Right lobe of liver (tissue), 6 donors: ENCODE data around the gene PTPRN2. TPM values are rescaled to one million over a fixed set of nuclear protein-coding genes. Genes with fewer than 3 reads are reported as not detected.

Experiments
- ATAC-seq, 4 donors: fragments of 200-7000 bp; cut with Tn5 transposase; one replicate each; pipeline ENCODE4 v1.9.1; 2020; ENCODE audit warnings: mild to moderate bottlenecking in 4 of 4, moderate library complexity in 4 of 4
- DNase-seq, 3 donors: peaks; one replicate each; pipeline ENCODE4 v3.0.0-alpha.2; 2020
- H3K27ac ChIP-seq, 3 donors: fragments of 200-600 bp; one replicate each; pipeline ENCODE4 v1.8.0; 2022
- H3K27me3 ChIP-seq, 2 donors: fragments of 200-600 bp; one replicate each; pipeline ENCODE4 v1.8.0; 2022
- H3K36me3 ChIP-seq, 4 donors: fragments of 200-600 bp; sonication (generic) in 1 of 4; one replicate each; pipeline versions ENCODE4 v1.5.1 to v1.8.0; 2017 to 2022; ENCODE audit warnings: control low read depth in 1 of 4
- H3K4me1 ChIP-seq, 4 donors: fragments of 200-600 bp; sonication (generic) in 1 of 4; one replicate each; pipeline versions ENCODE4 v1.5.1 to v1.8.0; 2017 to 2022; ENCODE audit warnings: control low read depth in 1 of 4
- H3K4me3 ChIP-seq, 3 donors: fragments of 200-600 bp; one replicate each; pipeline ENCODE4 v1.8.0; 2022
- H3K9me3 ChIP-seq, 4 donors: fragments of 200-600 bp; sonication (generic) in 1 of 4; one replicate each; pipeline versions ENCODE4 v1.5.1 to v1.8.0; 2017 to 2022; ENCODE audit warnings: control low read depth in 1 of 4
- POLR2A ChIP-seq: fragments of 450-650 bp; IDR thresholded peaks from one replicate; pipeline ENCODE4 v1.6.1; 2017; ENCODE audit warnings: antibody characterized with exemption, mild to moderate bottlenecking
- WGBS: methylation state at CpG from one replicate; pipeline ENCODE4 v1.1.6; 2018; ENCODE audit warnings: low coverage, low lambda C conversion rate; ENCODE audit not compliant: insufficient coverage; ENCODE audit errors: missing lambda C conversion rate; 5-methylcytosine and 5-hydroxymethylcytosine counted together
- intact Hi-C, 2 donors: fragments of 100-400 bp; cut with DNase I; formaldehyde crosslinking; loops; one replicate each; pipeline versions ENCODE4 v1.11.2 to v1.14.1; 2022
- total RNA-seq, 6 experiments: library from RNA; depleted of rRNA in 2 of 6; stranded (reverse); fragments of >200 nt in 2 of 6; fragmentation: NEBNext Ultra II Directional in 3 of 6; extraction: Animal tissue kit (Norgen Biotek cat#: 25700) in 3 of 6; gene quantifications; one replicate each; pipeline versions ENCODE4 v1.1.0 to v1.2.4, GENCODE V29; 2016 to 2023
- TF ChIP-seq, protein P1 (sequence below), 4 donors: fragments of 200-600 bp in 3 of 4; fragments of 450-650 bp in 1 of 4; IDR thresholded peaks; one replicate each; pipeline versions ENCODE4 v1.5.1 to v1.8.0; 2016 to 2022; ENCODE audit warnings: antibody characterized with exemption in 4 of 4, mild to moderate bottlenecking in 2 of 4
- donor health status: DM: no; HTN: yes; CAD: no.
- donor health status: DM: no; HTN: no; CAD: no.
- donor health status: DM: no; HTN: no; CAD: no.
- donor health status: DM: no; HTN: yes; CAD: no.
- donor health status: DM: no; HTN: yes; CAD: no.

Gene PTPRN2
- total RNA-seq, 6 experiments from 2014 or later: 0.15 to 0.87 (median 0.67) TPM

DNA sequence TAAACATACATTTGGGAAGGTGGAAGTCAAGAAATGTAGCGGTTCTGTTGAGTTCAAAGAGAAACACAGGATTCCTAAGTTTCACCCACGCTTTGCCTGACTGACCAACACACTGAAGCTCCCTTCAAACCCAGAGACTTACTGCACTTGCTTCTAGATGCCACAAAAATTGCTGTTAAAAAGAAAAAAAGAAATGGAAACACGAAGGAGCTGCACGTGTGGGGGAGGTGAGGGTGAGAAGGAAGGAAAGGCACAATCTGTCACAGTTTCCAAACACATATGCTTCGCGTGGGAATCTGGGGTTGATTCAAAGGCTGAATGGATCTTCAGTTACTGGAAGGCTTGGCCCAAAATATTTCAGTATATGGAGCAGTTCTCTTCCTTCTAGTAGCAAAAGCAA lies 755.2 kb downstream of the PTPRN2 start:
- no peaks in the 10 kb centered on the region for H3K4me1 ChIP-seq
- DNase-seq: no peak
- no peaks in the 10 kb centered on the region for H3K36me3 ChIP-seq
- TF ChIP-seq, protein P1, sequence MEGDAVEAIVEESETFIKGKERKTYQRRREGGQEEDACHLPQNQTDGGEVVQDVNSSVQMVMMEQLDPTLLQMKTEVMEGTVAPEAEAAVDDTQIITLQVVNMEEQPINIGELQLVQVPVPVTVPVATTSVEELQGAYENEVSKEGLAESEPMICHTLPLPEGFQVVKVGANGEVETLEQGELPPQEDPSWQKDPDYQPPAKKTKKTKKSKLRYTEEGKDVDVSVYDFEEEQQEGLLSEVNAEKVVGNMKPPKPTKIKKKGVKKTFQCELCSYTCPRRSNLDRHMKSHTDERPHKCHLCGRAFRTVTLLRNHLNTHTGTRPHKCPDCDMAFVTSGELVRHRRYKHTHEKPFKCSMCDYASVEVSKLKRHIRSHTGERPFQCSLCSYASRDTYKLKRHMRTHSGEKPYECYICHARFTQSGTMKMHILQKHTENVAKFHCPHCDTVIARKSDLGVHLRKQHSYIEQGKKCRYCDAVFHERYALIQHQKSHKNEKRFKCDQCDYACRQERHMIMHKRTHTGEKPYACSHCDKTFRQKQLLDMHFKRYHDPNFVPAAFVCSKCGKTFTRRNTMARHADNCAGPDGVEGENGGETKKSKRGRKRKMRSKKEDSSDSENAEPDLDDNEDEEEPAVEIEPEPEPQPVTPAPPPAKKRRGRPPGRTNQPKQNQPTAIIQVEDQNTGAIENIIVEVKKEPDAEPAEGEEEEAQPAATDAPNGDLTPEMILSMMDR (IDR thresholded peaks at IDR 0.05): no peak
- TF ChIP-seq POLR2A: no peak
- H3K27ac ChIP-seq: no peak overlapping the region
- WGBS: 43% methylated on average over 6 of the region's 6 CpGs
- intact Hi-C loops: no loop called here
- no peaks in the 10 kb centered on the region for H3K9me3 ChIP-seq
- no peak overlapping the region for H3K4me3 ChIP-seq
- no peak for ATAC-seq
- no peaks in the 10 kb centered on the region for H3K27me3 ChIP-seq

DNA sequence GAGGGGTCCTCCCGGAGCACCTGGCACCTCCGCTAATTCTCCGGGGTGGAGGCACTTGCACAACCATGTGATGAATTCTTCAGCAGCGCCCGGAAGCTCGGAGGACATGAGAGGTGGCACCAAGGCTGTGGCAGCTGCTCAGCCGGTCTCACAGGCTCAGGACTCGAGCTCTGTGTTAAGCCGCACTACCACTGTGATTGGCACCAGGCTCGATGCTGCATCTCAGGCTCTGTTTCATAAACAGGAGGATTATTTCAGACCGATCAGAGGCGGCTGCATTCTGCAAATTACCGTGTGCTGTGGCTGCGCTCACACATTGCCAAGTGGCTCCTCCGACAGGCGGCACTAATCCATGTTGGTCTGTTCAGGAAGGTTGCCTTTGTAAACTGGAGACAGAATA lies 755.6 kb downstream of the PTPRN2 start:
- Histone ChIP-seq H3K27me3 (no peaks in the 10 kb centered on the region), H3K4me3 (no peak overlapping the region), H3K4me1 (no peaks in the 10 kb centered on the region), H3K36me3 (no peaks in the 10 kb centered on the region), H3K9me3 (no peaks in the 10 kb centered on the region), H3K27ac (no peak overlapping the region)
- DNase-seq (peak in 1 of 3 donors; percentile 37), ATAC-seq (no peak)
- 63% methylated on average over 6 of the region's 16 CpGs for WGBS
- intact Hi-C loops: no loop called here
- TF ChIP-seq, protein P1 (IDR thresholded peaks at IDR 0.05): no peak
- TF ChIP-seq POLR2A: no peak

DNA sequence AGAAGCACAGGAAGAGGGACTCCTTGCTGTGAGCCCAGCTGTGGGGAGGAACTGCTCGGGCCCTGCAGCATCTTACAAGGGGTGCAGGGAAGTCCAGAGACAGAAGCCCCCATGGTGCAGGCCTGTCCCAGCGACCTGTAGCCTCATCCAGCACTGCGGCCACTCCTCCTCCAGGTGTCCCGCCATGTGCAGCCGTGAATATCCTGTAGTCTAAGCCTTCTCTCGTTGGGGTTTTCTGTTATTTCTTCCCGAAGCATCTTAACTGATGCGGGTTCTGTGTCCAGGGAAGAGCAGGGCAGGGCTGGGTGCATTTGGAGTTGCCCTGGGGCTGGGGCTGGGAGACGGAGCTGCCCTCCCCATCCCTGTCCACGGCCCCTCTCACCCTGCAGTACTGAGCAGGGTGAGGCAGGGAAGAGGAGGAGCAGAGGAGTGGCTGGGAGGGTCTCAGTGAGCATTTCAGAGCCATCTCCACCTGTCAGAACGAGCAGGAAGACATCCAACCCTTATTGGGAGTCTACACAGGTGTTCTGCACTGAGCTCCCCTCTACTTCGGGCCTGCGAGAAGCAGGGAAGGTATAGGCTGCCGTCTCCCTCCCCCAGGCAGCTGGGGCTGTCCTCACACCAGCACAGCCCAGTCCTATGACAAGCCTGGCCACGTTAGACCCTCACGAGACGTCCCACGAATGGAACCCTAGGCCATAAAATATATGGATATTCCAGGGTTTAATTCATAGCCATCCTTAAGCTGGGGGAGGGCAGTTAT lies 756.3 kb downstream of the PTPRN2 start:
- WGBS: 27% methylated on average over 3 of the region's 18 CpGs
- DNase-seq (peak in 1 of 3 donors; percentile 28), ATAC-seq (peak in 1 of 4 donors; percentile 20)
- no peaks in the 10 kb centered on the region for H3K9me3 ChIP-seq
- TF ChIP-seq, protein P1 (IDR thresholded peaks at IDR 0.05): no peak
- TF ChIP-seq POLR2A: no peak
- intact Hi-C loops: no loop called here
- H3K36me3 ChIP-seq: no peaks in the 10 kb centered on the region
- H3K27ac ChIP-seq: no peak overlapping the region
- H3K27me3 ChIP-seq: no peaks in the 10 kb centered on the region
- no peaks in the 10 kb centered on the region for H3K4me1 ChIP-seq
- no peak overlapping the region for H3K4me3 ChIP-seq

DNA sequence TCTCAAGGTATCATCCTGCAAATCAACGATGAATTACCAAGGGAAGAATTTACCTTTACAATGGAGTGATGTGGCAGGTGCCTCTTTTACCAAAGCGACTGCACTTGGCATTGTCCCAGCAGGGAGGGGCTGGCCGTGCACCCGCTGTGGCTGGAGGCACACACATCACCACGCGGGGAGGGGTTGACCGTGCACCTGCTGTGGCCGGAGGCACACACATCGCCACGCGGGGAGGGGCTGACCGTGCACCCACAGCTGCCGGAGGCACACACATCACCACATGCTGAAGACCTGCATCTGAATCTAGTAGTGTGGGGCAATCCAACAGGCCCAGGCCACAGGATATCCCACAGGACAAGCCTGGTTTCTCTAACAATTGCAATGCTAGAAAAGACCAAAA lies 757.3 kb downstream of the PTPRN2 start:
- TF ChIP-seq, protein P1 (IDR thresholded peaks at IDR 0.05): no peak
- no peak for TF ChIP-seq POLR2A
- Histone ChIP-seq H3K27ac (no peak overlapping the region), H3K27me3 (no peaks in the 10 kb centered on the region), H3K4me3 (no peak overlapping the region), H3K4me1 (no peaks in the 10 kb centered on the region), H3K36me3 (no peaks in the 10 kb centered on the region), H3K9me3 (no peaks in the 10 kb centered on the region)
- intact Hi-C loops: no loop called here
- 69% methylated on average over 11 of the region's 13 CpGs for WGBS
- DNase-seq (peak in 1 of 3 donors; percentile 32), ATAC-seq (no peak)
